MM.1S (cell line): ENCODE measurements around the gene MRPS2.
"Not testable (repeated sequence)": the region's sequence is repeated elsewhere in the genome, so short reads cannot be mapped to it uniquely, and the experiment has no call there.

Source experiments
- EZH2 ChIP-seq: fragments of 300-600 bp; sonication (generic); optimal IDR thresholded peaks from 2 replicates; pipeline ENCODE3; 2017; ENCODE audit warnings: low read depth, mild to moderate bottlenecking, antibody characterized with exemption, low read length, mixed read lengths
- TF ChIP-seq, protein P1 (sequence below): fragments of 300-600 bp; sonication (generic); IDR thresholded peaks from 2 replicates; pipeline ENCODE4 v1.5.1; 2016; ENCODE audit warnings: antibody characterized with exemption, low read length, mixed read lengths

GRCh38 chr9:135513906-135514305, 13.4 kb downstream of the MRPS2 start:
- TF ChIP-seq, protein P1, sequence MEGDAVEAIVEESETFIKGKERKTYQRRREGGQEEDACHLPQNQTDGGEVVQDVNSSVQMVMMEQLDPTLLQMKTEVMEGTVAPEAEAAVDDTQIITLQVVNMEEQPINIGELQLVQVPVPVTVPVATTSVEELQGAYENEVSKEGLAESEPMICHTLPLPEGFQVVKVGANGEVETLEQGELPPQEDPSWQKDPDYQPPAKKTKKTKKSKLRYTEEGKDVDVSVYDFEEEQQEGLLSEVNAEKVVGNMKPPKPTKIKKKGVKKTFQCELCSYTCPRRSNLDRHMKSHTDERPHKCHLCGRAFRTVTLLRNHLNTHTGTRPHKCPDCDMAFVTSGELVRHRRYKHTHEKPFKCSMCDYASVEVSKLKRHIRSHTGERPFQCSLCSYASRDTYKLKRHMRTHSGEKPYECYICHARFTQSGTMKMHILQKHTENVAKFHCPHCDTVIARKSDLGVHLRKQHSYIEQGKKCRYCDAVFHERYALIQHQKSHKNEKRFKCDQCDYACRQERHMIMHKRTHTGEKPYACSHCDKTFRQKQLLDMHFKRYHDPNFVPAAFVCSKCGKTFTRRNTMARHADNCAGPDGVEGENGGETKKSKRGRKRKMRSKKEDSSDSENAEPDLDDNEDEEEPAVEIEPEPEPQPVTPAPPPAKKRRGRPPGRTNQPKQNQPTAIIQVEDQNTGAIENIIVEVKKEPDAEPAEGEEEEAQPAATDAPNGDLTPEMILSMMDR: not testable (repeated sequence)
- not testable (repeated sequence) for TF ChIP-seq EZH2
